CD4-positive, CD25-positive, alpha-beta regulatory T cell (primary cell): ENCODE measurements around the gene RPE65. TPM values are rescaled to one million over a fixed set of nuclear protein-coding genes. Genes with fewer than 3 reads are reported as not detected.

Experiments used
- ATAC-seq, 2 donors: fragments of 150-1000 bp; cut with Tn5 transposase; one replicate each; pipeline ENCODE4 v1.10.0; 2021; ENCODE audit warnings: low read depth in 2 of 2, moderate number of reproducible peaks in 2 of 2, moderate library complexity in 1 of 2
- DNase-seq, 3 donors: peaks; one replicate each; pipeline versions ENCODE4 v3.0.0 to v3.0.0-alpha.2; 2012 to 2022; ENCODE audit warnings: mixed read lengths in 1 of 3
- H3K27ac ChIP-seq: one replicate; pipeline ENCODE4 v1.7.0; 2013; ENCODE audit warnings: mild to moderate bottlenecking, low read length; ENCODE audit not compliant: insufficient read depth, poor library complexity, severe bottlenecking
- H3K27me3 ChIP-seq: one replicate; pipeline ENCODE4 v1.7.0; 2013; ENCODE audit warnings: low read length; ENCODE audit not compliant: control insufficient read depth, insufficient read depth
- H3K36me3 ChIP-seq: one replicate; pipeline ENCODE4 v1.7.0; 2013; ENCODE audit warnings: mild to moderate bottlenecking, low read length, moderate library complexity; ENCODE audit not compliant: control insufficient read depth, insufficient read depth
- H3K4me1 ChIP-seq: 2 replicates; pipeline ENCODE4 v1.7.0; 2013; ENCODE audit warnings: mild to moderate bottlenecking, low read length; ENCODE audit not compliant: insufficient read depth, control insufficient read depth, poor library complexity, severe bottlenecking
- H3K4me3 ChIP-seq: one replicate; pipeline ENCODE4 v1.7.0; 2013; ENCODE audit warnings: low read depth, mild to moderate bottlenecking, low read length, moderate library complexity
- H3K9me3 ChIP-seq, 2 experiments: 1 replicate in 1 of 2; 2 replicates in 1 of 2; pipeline ENCODE4 v1.7.0; 2013; ENCODE audit warnings: low read length in 2 of 2, mild to moderate bottlenecking in 1 of 2, moderate library complexity in 1 of 2; ENCODE audit not compliant: control insufficient read depth in 2 of 2
- H3K27ac Mint-ChIP-seq, 3 donors: one replicate each; pipeline ENCODE4 v1.8.0; 2020 to 2022; ENCODE audit warnings: mild to moderate bottlenecking in 3 of 3, mixed read lengths in 3 of 3, moderate library complexity in 2 of 3
- H3K27me3 Mint-ChIP-seq: one replicate; pipeline ENCODE4 v1.8.0; 2022; ENCODE audit warnings: mild to moderate bottlenecking, mixed read lengths
- H3K36me3 Mint-ChIP-seq: one replicate; pipeline ENCODE4 v1.8.0; 2020; ENCODE audit warnings: mixed read lengths
- H3K4me1 Mint-ChIP-seq, 4 donors: one replicate each; pipeline ENCODE4 v1.8.0; 2020 to 2022; ENCODE audit warnings: mixed read lengths in 4 of 4, mild to moderate bottlenecking in 1 of 4
- H3K4me3 Mint-ChIP-seq, 4 donors: one replicate each; pipeline ENCODE4 v1.8.0; 2020 to 2022; ENCODE audit warnings: mild to moderate bottlenecking in 4 of 4, mixed read lengths in 4 of 4, moderate library complexity in 3 of 4
- H3K9me3 Mint-ChIP-seq, 7 donors: one replicate each; pipeline ENCODE4 v1.8.0; 2020 to 2022; ENCODE audit warnings: mixed read lengths in 7 of 7, mild to moderate bottlenecking in 3 of 7, moderate library complexity in 2 of 7
- polyA plus RNA-seq, 4 donors: library from polyadenylated mRNA; unstranded; fragments of 300-500 nt; fragmentation: Illumina TruSeq; gene quantifications; one replicate each; pipeline ENCODE4 v1.2.3, GENCODE V29; 2021
- total RNA-seq: library from RNA; stranded (reverse); gene quantifications from one replicate; pipeline ENCODE4 v1.2.3, GENCODE V29; 2022

RPE65 gene
- total and polyA plus RNA-seq, 5 donors from 2014 or later = not detected

DNA sequence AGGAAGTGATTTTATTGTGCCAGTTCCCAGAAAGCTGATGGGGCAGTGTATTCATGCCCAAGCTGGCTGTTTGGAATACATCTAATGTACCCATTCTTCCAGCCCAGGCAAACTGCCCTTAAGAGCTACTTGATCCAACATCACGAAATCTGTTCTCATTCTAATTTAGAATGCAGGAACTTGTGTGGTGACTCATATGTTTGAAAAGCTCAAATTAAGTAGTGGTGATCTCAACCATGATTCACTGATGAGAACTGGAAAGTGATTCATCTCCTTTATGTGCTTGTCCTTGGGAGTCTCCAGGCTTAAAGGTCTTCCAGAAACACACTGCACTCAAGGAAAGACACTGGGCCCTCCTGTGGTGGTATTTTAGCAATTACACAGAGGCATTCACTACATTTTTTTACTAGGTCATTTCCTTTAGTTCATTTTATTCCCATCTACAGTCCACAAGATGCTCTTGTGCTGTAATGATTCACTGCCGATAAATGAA lies 65.4 kb downstream of the RPE65 start:
- H3K27me3 Mint-ChIP-seq = no peaks in the 10 kb centered on the region
- peaks cover 0 to 3% (median 0%) of the 10 kb centered on the region in 7 donors for H3K9me3 Mint-ChIP-seq
- H3K27me3 ChIP-seq = no peaks in the 10 kb centered on the region
- no peak overlapping the region for H3K27ac ChIP-seq
- ATAC-seq = no peak
- no peak overlapping the region for H3K4me3 Mint-ChIP-seq
- H3K4me1 Mint-ChIP-seq = no peaks in the 10 kb centered on the region
- H3K4me1 ChIP-seq = no peaks in the 10 kb centered on the region
- H3K36me3 ChIP-seq = no peaks in the 10 kb centered on the region
- no peaks in the 10 kb centered on the region for H3K9me3 ChIP-seq
- H3K36me3 Mint-ChIP-seq = no peaks in the 10 kb centered on the region
- DNase-seq = no peak
- H3K4me3 ChIP-seq = no peak overlapping the region
- no peak overlapping the region for H3K27ac Mint-ChIP-seq

GRCh38 chr1:68383092-68383491 lies 66.7 kb downstream of the RPE65 start:
- no peak for DNase-seq
- Mint-ChIP-seq H3K9me3 (peaks cover 0 to 2% (median 0%) of the 10 kb centered on the region in 7 donors), H3K27ac (no peak overlapping the region), H3K4me1 (no peaks in the 10 kb centered on the region), H3K36me3 (no peaks in the 10 kb centered on the region), H3K27me3 (no peaks in the 10 kb centered on the region), H3K4me3 (no peak overlapping the region)
- no peak for ATAC-seq
- no peaks in the 10 kb centered on the region for H3K4me1 ChIP-seq
- H3K27me3 ChIP-seq = no peaks in the 10 kb centered on the region
- no peaks in the 10 kb centered on the region for H3K9me3 ChIP-seq
- no peak overlapping the region for H3K27ac ChIP-seq
- no peak overlapping the region for H3K4me3 ChIP-seq
- no peaks in the 10 kb centered on the region for H3K36me3 ChIP-seq

GRCh38 chr1:68379085-68379478 lies 70.7 kb downstream of the RPE65 start:
- Histone ChIP-seq H3K4me3 (no peak overlapping the region), H3K27me3 (no peaks in the 10 kb centered on the region), H3K4me1 (no peaks in the 10 kb centered on the region), H3K9me3 (no peaks in the 10 kb centered on the region), H3K27ac (no peak overlapping the region), H3K36me3 (no peaks in the 10 kb centered on the region)
- Mint-ChIP-seq H3K4me3 (no peak overlapping the region), H3K9me3 (peaks cover 0 to 2% (median 0%) of the 10 kb centered on the region in 7 donors), H3K27ac (no peak overlapping the region), H3K36me3 (no peaks in the 10 kb centered on the region), H3K4me1 (no peaks in the 10 kb centered on the region), H3K27me3 (no peaks in the 10 kb centered on the region)
- ATAC-seq (no peak), DNase-seq (no peak)

Other genes starting within 250 kb of the RPE65 start
- gene WLS, start 217.4 kb downstream of the RPE65 start, total RNA-seq = not detected
- gene WLS, start 217.4 kb downstream of the RPE65 start, polyA plus RNA-seq = not detected
- gene DEPDC1, start 47.1 kb upstream of the RPE65 start, total RNA-seq = 0.39 TPM
- gene DEPDC1, start 47.1 kb upstream of the RPE65 start, polyA plus RNA-seq = 1 to 10 TPM in 1 of 4 donors, under 1 TPM in 2, not detected in 1; 0.80 to 1.1 (median 0.99) TPM